Measurements from ENCODE around the gene ZNF346. TPM values are rescaled to one million over a fixed set of nuclear protein-coding genes. Genes with fewer than 3 reads are reported as not detected.

ZNF346 gene
- total RNA-seq, 1 donor from 2014 or later, result 31.0 TPM

- DNase-seq (ENCODE audit: extremely low spot score, unreplicated experiment), result peak; percentile 97
- no peaks in the 10 kb centered on the region for H3K9me3 Mint-ChIP-seq
- H3K4me3 Mint-ChIP-seq, result peak within 1 kb of the TSS; percentile 95
- H3K36me3 Mint-ChIP-seq, result peaks cover 5% of the 10 kb centered on the region
- peak within 1 kb of the TSS; percentile 94 for H3K27ac Mint-ChIP-seq
- no peaks in the 10 kb centered on the region for H3K27me3 Mint-ChIP-seq
- H3K4me1 Mint-ChIP-seq (ENCODE audit: unreplicated experiment), result peaks cover 18% of the 10 kb centered on the region
- TF ChIP-seq CTCF (conservative IDR thresholded peaks at IDR 0.05), result no peak
Observed at GRCh38 chr5:177006265-177006972, 16.1 kb upstream of the ZNF346 start, which contains the start of gene UIMC1. Gene UIMC1, minus strand, starts transcription at chr5:177006779. Its CDS starts 24,164 bp downstream, at chr5:176982615.

- Mint-ChIP-seq H3K4me1 (ENCODE audit: unreplicated experiment) (peaks cover 14% of the 10 kb centered on the region), H3K9me3 (no peaks in the 10 kb centered on the region), H3K36me3 (peaks cover 5% of the 10 kb centered on the region), H3K4me3 (no peak overlapping the region), H3K27ac (no peak overlapping the region), H3K27me3 (no peaks in the 10 kb centered on the region)
- TF ChIP-seq CTCF (conservative IDR thresholded peaks at IDR 0.05), result no peak
- no peak for DNase-seq (ENCODE audit: extremely low spot score, unreplicated experiment)
Observed at GRCh38 chr5:177008716-177009115, 13.8 kb upstream of the ZNF346 start.

GRCh38 chr5:177010153-177010552, 12.3 kb upstream of the ZNF346 start:
- no peak for DNase-seq (ENCODE audit: extremely low spot score, unreplicated experiment)
- no peak for TF ChIP-seq CTCF (conservative IDR thresholded peaks at IDR 0.05)
- H3K9me3 Mint-ChIP-seq, result no peaks in the 10 kb centered on the region
- H3K27ac Mint-ChIP-seq, result no peak overlapping the region
- no peaks in the 10 kb centered on the region for H3K27me3 Mint-ChIP-seq
- no peak overlapping the region for H3K4me3 Mint-ChIP-seq
- H3K4me1 Mint-ChIP-seq (ENCODE audit: unreplicated experiment), result peaks cover 6% of the 10 kb centered on the region
- H3K36me3 Mint-ChIP-seq, result peaks cover 5% of the 10 kb centered on the region

DNA sequence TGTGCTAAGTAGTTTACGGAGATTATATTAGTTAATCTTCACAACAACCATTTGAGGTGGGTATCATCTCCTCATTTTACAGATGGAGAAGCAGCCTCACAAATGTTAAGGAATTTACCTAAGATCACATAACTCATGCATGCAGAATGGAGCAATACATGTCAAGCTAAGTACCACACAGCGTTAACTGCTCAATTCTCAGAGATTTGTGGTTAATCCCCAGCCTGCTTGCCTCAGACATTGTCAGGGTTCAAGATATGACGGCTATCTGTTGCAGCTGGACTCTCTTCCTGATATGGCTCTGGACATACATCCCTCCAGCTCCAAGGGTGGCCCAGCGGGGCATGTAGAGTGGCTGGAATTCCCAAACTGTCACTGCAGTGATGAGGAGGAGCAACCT, 7.3 kb upstream of the ZNF346 start:
- no peaks in the 10 kb centered on the region for H3K9me3 Mint-ChIP-seq
- no peaks in the 10 kb centered on the region for H3K36me3 Mint-ChIP-seq
- no peak for DNase-seq (ENCODE audit: extremely low spot score, unreplicated experiment)
- no peak overlapping the region for H3K27ac Mint-ChIP-seq
- no peak overlapping the region for H3K4me3 Mint-ChIP-seq
- H3K4me1 Mint-ChIP-seq (ENCODE audit: unreplicated experiment), result no peaks in the 10 kb centered on the region
- TF ChIP-seq CTCF (conservative IDR thresholded peaks at IDR 0.05), result no peak
- no peaks in the 10 kb centered on the region for H3K27me3 Mint-ChIP-seq

DNA sequence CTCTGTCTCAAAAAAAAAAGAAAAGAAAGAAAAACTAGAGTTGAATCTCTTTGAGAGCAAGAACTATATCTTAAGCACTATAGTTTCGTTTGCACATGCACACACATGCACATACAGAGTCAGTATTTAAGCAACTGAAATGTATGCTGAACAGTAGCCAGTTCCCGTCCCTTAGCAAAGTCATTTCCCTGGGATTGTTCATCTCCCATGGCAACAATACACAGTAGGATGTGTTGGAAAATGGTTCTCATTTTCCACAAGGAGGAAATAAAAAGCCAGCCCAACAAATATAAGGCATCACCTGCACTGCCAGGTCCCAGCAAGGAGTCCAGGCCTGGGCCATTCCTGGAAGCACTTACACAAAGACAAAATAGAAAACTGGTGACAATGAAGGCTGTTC, 4.2 kb upstream of the ZNF346 start:
- no peak overlapping the region for H3K27ac Mint-ChIP-seq
- H3K36me3 Mint-ChIP-seq, result no peaks in the 10 kb centered on the region
- no peak for TF ChIP-seq CTCF (conservative IDR thresholded peaks at IDR 0.05)
- no peak for DNase-seq (ENCODE audit: extremely low spot score, unreplicated experiment)
- no peaks in the 10 kb centered on the region for H3K27me3 Mint-ChIP-seq
- H3K9me3 Mint-ChIP-seq, result no peaks in the 10 kb centered on the region
- peaks cover 3% of the 10 kb centered on the region for H3K4me1 Mint-ChIP-seq (ENCODE audit: unreplicated experiment)
- H3K4me3 Mint-ChIP-seq, result no peak overlapping the region
